GM10248 (cell line): ENCODE results near the gene PPM1D.

Source experiments
- CTCF ChIA-PET: fragments of 300-600 bp; sonication (Branson Sonifier 250); formaldehyde crosslinking; extraction: SDS; loops from one replicate; lab custom pipeline; 2021; ENCODE audit warnings: antibody characterized with exemption; lab: Yijun Ruan, JAX
- POLR2A ChIA-PET: fragments of 350-650 bp; sonication (Branson Sonifier 250); formaldehyde crosslinking; extraction: SDS; loops from one replicate; lab custom pipeline; 2020; ENCODE audit warnings: antibody characterized with exemption; lab: Yijun Ruan, JAX
- DNase-seq: peaks from one replicate; pipeline ENCODE4 v3.0.0; 2012; ENCODE audit errors: extremely low spot score
- TF ChIP-seq, protein P1 (sequence below): IDR thresholded peaks from 2 replicates; pipeline ENCODE4 v1.5.1; 2012; ENCODE audit warnings: mild to moderate bottlenecking, low read depth; ENCODE audit errors: extremely low read depth, missing control alignments, control extremely low read depth

The PPM1D gene

DNA sequence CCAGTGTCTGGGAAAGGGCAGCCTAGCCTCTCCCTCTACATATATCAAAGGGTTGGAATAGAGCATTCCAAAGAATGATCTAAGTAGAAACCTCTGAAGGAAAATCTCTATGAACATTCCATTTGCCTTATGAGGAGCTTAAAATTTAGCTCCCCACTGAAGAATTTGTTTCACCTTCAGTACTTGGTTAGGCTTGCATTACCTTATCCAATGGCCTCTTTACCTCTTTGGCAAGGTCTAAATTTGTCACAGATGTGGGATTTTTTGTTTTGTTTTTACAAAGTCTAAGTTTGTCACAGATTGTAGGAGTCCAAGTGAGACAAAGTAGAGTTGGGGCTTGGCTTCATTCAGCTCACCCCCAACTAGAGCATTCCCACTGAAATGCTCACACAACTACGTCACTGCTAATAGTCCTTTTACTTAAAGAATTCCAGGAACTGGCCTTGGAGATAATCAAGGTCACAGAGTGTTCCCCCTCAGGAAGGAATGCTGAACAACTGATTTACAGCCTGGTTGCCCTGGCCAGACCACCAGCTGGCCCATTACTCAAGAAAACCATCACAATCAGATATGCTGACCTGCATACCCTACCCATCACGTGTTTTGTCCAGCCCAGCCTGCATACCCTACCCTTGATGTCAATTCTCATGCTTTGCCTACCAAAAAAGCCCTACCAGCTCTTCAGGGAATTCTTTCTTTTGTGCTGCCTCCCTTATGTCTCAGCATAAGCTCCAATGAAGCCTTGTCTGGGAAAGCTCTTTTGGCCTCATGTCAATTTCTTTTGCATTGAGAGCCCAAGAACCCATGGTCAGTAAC, 26.5 kb upstream of the PPM1D start:
- TF ChIP-seq, protein P1, sequence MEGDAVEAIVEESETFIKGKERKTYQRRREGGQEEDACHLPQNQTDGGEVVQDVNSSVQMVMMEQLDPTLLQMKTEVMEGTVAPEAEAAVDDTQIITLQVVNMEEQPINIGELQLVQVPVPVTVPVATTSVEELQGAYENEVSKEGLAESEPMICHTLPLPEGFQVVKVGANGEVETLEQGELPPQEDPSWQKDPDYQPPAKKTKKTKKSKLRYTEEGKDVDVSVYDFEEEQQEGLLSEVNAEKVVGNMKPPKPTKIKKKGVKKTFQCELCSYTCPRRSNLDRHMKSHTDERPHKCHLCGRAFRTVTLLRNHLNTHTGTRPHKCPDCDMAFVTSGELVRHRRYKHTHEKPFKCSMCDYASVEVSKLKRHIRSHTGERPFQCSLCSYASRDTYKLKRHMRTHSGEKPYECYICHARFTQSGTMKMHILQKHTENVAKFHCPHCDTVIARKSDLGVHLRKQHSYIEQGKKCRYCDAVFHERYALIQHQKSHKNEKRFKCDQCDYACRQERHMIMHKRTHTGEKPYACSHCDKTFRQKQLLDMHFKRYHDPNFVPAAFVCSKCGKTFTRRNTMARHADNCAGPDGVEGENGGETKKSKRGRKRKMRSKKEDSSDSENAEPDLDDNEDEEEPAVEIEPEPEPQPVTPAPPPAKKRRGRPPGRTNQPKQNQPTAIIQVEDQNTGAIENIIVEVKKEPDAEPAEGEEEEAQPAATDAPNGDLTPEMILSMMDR = no peak
- ChIA-PET CTCF (interaction anchor here (1.0 to 10.8 kb wide), 12 partner anchors 9 to 82 kb away, joined by 3 to 69 read pairs (median 3); no protein-coding TSS in a partner anchor), POLR2A (interaction anchor here (0.6 kb wide), 1 partner anchor 1287 kb away, joined by 4 read pairs; no protein-coding TSS in a partner anchor)
- DNase-seq = no peak

DNA sequence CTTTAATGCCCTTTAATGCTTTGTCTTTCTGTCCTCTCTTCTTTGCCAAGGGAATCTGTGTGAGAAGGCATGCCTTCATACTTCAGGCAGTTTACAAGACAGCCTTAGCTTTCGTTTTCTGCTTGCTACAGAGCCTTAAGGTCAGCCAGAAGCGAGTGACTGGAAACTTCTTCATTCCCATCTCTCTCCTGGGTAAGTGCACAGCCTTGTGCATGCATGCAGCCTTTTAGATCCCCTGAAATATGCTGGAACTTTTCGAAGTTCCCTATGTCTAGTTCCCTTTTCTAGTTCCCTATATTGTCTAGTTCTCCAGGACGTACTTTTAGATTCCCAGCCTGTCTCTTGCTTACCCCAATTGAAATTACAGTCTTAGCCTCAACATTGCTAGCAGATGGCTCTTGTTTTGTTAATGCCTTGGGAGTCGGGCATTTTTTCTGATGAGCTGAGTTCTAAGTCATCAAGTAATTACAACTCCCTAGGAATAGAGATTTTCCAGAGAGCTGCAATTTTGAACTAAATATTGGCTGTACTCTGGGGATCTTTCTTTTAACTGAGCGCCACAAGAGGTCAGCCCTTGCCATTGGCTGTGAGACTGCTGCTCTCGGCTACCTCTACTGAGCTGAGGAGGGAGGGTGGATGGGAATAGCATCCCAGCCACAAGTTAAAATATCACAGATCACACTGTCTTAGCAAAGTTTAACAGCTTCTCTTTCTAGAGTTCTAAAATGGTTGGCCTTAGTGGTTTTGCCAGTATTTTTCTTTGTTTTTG, 22.7 kb upstream of the PPM1D start:
- ChIA-PET CTCF (interaction anchor here (0.6 to 10.8 kb wide), 6 partner anchors 8 to 63 kb away, joined by 3 to 69 read pairs (median 10); partner anchors contain the start of gene PPM1D), POLR2A (no interaction called here)
- TF ChIP-seq, protein P1 = peak; percentile 38
- peak; percentile 29 for DNase-seq

DNA sequence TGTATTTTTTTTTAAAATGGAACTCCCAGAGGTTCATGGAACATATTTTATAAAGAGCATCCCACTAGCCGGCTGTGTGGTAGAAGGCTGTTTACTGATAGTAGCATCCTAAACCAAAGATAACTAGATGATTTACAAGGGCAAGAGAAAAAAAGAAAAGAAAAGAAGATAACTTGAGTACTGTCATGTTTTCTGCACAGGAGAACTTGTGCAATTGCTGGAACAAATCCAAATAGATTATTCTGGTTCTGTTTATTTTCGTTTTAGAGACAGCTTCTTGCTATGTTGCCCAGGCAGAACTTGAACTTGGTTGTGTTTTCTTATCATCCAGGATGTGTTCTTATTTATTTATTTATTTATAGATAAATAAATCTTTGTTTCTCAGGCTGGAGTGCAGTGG, 20.9 kb upstream of the PPM1D start:
- POLR2A ChIA-PET = no interaction called here
- CTCF ChIA-PET = interaction anchor here (1.0 to 10.8 kb wide), 4 partner anchors 9 to 61 kb away, joined by 3 to 69 read pairs (median 12); no protein-coding TSS in a partner anchor
- TF ChIP-seq, protein P1 = no peak
- no peak for DNase-seq

DNA sequence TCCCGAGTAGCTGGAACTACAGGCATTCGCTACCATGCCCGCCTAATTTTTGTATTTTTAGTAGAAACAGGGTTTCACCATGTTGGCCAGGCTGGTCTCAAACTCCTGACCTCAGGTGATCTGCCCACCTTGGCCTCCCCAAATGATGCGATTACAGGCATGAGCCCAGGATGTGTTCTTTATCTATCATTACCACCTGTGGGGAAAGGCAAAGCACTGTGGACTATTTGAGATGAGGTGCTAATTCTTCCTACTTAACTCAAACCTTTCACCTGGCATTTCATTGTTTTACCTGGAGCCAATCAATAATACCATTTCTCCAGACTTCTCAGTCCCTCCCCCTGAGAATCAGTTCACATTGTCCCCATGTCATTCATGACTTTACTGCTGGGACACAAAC, 20.4 kb upstream of the PPM1D start:
- no peak for DNase-seq
- ChIA-PET CTCF (interaction anchor here (1.4 to 10.8 kb wide), 3 partner anchors 10 to 61 kb away, joined by 3 to 69 read pairs (median 20); no protein-coding TSS in a partner anchor), POLR2A (no interaction called here)
- TF ChIP-seq, protein P1 = no peak

DNA sequence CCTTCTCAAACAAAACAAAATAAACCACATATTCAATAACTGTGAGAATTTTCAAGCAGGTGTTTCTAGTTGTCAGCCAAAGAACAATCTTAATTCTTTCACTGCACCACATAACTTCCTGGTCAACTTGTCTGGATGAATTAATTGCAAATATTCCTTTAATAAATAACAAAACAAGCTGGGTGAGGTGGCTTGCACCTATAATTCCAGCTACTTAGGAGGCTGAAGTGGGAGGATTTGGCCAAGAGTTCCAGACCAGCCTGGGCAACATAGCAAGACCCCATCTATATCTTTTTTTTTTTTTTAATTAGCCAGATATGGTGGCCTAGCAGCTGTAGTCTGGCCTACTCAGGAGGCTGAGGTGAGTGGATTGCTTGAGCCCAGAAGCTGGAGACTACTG, 17.0 kb upstream of the PPM1D start:
- TF ChIP-seq, protein P1 = no peak
- ChIA-PET POLR2A (no interaction called here), CTCF (interaction anchor here (1.4 to 2.4 kb wide), 2 partner anchors 14 to 18 kb away, joined by 3 to 13 read pairs; no protein-coding TSS in a partner anchor)
- no peak for DNase-seq

DNA sequence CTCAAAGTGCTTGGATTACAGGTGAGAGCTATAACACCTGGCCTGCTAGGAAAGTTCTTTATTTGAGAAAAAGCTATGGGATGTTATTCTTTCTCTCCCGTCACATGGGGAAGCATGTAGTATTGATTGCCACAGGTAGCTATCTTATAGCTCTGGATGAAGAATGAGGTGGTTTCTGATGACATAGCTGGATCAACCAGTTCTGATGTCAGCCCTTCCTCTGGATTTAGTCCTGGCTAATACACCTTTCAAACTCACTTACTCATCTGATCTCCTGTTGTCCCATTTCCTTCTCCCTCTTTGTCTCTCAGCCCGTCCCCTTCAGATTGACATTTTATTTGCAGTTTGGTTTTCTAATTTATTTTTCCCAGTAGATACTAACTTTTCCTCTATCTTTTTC, 14.1 kb upstream of the PPM1D start:
- ChIA-PET CTCF (interaction anchor here (0.7 to 1.2 kb wide), 4 partner anchors 10 to 445 kb away, joined by 3 to 5 read pairs (median 4); no protein-coding TSS in a partner anchor), POLR2A (no interaction called here)
- TF ChIP-seq, protein P1 = no peak
- DNase-seq = no peak
